Smooth muscle cell (in vitro differentiated cells): ENCODE data around the gene HSBP1L1. TPM values are rescaled to one million over a fixed set of nuclear protein-coding genes. Genes with fewer than 3 reads are reported as not detected.

Experiments
- DNase-seq: peaks from one replicate; lab custom pipeline; 2025; ENCODE audit not compliant: unreplicated experiment; lab: John Stamatoyannopoulos, UW
- H2AFZ ChIP-seq: fragments of 200-600 bp; sonication (generic); 2 replicates; pipeline ENCODE4 v1.6.0; 2016; ENCODE audit warnings: antibody characterized with exemption, low read depth, mild to moderate bottlenecking
- H3F3A ChIP-seq: fragments of 200-600 bp; sonication (generic); 2 replicates; pipeline ENCODE4 v1.6.0; 2017; ENCODE audit warnings: antibody characterized with exemption, low read depth
- H3K27ac ChIP-seq: fragments of 200-600 bp; sonication (generic); 2 replicates; pipeline ENCODE4 v1.5.1; 2016; ENCODE audit warnings: low read depth, mild to moderate bottlenecking
- H3K27me3 ChIP-seq: fragments of 200-600 bp; sonication (generic); 2 replicates; pipeline ENCODE4 v1.6.1; 2016; ENCODE audit warnings: low read depth, mild to moderate bottlenecking
- H3K36me3 ChIP-seq: fragments of 200-600 bp; sonication (generic); 2 replicates; pipeline ENCODE4 v1.5.1; 2016; ENCODE audit warnings: low read depth
- H3K4me1 ChIP-seq: fragments of 200-600 bp; sonication (generic); 2 replicates; pipeline ENCODE4 v1.5.1; 2016; ENCODE audit warnings: low read depth
- H3K4me2 ChIP-seq: fragments of 200-600 bp; sonication (generic); 2 replicates; pipeline ENCODE4 v1.6.0; 2016; ENCODE audit warnings: mild to moderate bottlenecking
- H3K4me3 ChIP-seq: fragments of 200-600 bp; sonication (generic); 2 replicates; pipeline ENCODE4 v1.5.1; 2016; ENCODE audit warnings: mild to moderate bottlenecking
- H3K79me2 ChIP-seq: fragments of 200-600 bp; sonication (generic); 2 replicates; pipeline ENCODE4 v1.6.0; 2016; ENCODE audit warnings: low read depth, mild to moderate bottlenecking
- H3K9ac ChIP-seq: fragments of 200-600 bp; sonication (generic); 2 replicates; pipeline ENCODE4 v1.6.0; 2016; ENCODE audit warnings: low read depth
- H3K9me3 ChIP-seq: fragments of 200-600 bp; sonication (generic); replicated peaks from 2 replicates; pipeline ENCODE4 v1.5.1; 2016; ENCODE audit warnings: low read depth
- H4K20me1 ChIP-seq: fragments of 200-600 bp; sonication (generic); 2 replicates; pipeline ENCODE4 v1.6.0; 2016; ENCODE audit warnings: low read depth
- WGBS: methylation state at CpG from one replicate; pipeline ENCODE4 v1.1.7; 2016; ENCODE audit warnings: low lambda C conversion rate; 5-methylcytosine and 5-hydroxymethylcytosine counted together
- polyA plus RNA-seq: library from polyadenylated mRNA; unstranded; fragments of >200 nt; fragmentation: Nextera tagmentation; extraction: Ambion mirVana; gene quantifications from 2 replicates; pipeline ENCODE4 v1.2.1, GENCODE V29; 2016
- total RNA-seq: library from RNA; depleted of rRNA; stranded (reverse); fragments of >200 nt; gene quantifications from 2 replicates; pipeline ENCODE4 v1.2.3, GENCODE V29; 2014
- TF ChIP-seq, protein P1 (sequence below): fragments of 200-600 bp; sonication (generic); IDR thresholded peaks from 2 replicates; pipeline ENCODE4 v1.5.1; 2017; ENCODE audit warnings: borderline replicate concordance, mild to moderate bottlenecking, antibody characterized with exemption; ENCODE audit not compliant: insufficient read depth, poor library complexity, severe bottlenecking

The HSBP1L1 gene
- total and polyA plus RNA-seq, 2 experiments from 2014 or later: 12.4 to 24.6 TPM

DNA sequence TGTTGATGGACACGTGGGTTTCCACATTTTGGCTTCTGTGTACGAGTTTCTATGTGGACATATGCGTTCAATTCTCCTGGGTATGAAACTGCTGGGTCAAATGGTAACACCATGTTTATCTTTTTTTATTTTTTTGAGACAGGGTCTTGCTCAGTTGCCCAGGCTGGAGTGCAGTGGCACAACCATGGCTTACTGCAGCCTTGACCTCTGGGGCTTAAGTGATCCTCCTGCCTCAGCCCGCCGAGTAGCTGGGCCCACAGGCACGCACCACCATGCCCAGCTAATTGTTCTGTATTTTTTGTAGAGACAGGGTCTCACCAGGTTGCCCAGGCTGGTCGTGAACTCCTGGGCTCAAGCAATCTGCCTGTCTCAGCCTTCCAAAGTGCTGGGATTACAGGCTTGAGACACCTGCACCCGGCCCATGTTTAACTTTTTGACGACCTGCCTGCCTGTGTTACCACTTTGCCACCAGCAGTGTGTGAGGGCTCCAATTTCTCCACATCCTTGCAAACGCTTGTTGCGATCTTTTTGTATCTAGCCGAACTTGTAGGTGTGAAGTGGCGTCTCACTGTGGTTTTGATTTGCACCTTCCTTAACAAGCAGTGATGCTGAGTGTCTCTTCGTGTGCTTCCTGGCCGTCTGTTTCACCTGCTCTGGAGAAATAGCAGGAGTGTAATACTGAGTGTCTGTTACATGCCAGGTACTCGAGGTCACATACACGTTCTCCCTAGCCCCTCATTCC lies 6.9 kb downstream of the HSBP1L1 start:
- Histone ChIP-seq H3K36me3 (no peaks in the 10 kb centered on the region), H4K20me1 (peaks cover 57% of the 10 kb centered on the region), H3K79me2 (peaks cover 28% of the 10 kb centered on the region), H3K9ac (no peak overlapping the region), H3K4me1 (no peaks in the 10 kb centered on the region), H3K27me3 (no peaks in the 10 kb centered on the region), H3K9me3 (no peaks in the 10 kb centered on the region), H2AFZ (no peak overlapping the region), H3K4me2 (no peak overlapping the region), H3F3A (peaks cover 6% of the 10 kb centered on the region), H3K27ac (no peak overlapping the region), H3K4me3 (no peak overlapping the region)
- no peak for DNase-seq
- WGBS: 96% methylated on average over 17 of the region's 17 CpGs
- TF ChIP-seq, protein P1, sequence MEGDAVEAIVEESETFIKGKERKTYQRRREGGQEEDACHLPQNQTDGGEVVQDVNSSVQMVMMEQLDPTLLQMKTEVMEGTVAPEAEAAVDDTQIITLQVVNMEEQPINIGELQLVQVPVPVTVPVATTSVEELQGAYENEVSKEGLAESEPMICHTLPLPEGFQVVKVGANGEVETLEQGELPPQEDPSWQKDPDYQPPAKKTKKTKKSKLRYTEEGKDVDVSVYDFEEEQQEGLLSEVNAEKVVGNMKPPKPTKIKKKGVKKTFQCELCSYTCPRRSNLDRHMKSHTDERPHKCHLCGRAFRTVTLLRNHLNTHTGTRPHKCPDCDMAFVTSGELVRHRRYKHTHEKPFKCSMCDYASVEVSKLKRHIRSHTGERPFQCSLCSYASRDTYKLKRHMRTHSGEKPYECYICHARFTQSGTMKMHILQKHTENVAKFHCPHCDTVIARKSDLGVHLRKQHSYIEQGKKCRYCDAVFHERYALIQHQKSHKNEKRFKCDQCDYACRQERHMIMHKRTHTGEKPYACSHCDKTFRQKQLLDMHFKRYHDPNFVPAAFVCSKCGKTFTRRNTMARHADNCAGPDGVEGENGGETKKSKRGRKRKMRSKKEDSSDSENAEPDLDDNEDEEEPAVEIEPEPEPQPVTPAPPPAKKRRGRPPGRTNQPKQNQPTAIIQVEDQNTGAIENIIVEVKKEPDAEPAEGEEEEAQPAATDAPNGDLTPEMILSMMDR: no peak

DNA sequence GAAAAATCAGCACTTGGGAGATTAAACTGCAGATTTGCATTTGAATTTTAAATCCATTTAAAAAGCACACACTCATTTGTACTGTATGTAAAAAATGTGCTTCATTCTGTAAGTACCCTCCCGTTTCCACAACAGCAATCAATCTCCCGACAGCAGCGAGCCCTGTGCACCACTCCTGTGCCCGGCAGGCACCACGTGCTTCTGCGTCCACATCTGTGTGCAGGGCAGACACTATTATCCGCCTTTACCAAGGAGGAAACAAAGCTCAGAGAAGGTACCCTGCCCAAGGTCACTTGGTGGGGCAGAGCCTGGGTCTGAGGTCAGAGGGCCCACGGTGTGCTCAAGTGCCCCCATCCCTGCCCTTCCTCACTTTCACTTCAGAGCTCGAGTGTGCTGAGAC lies 7.5 kb downstream of the HSBP1L1 start:
- Histone ChIP-seq H3F3A (peaks cover 6% of the 10 kb centered on the region), H4K20me1 (peaks cover 63% of the 10 kb centered on the region), H3K9me3 (no peaks in the 10 kb centered on the region), H3K9ac (no peak overlapping the region), H3K4me2 (no peak overlapping the region), H3K79me2 (peaks cover 32% of the 10 kb centered on the region), H3K27me3 (no peaks in the 10 kb centered on the region), H3K4me3 (no peak overlapping the region), H2AFZ (no peak overlapping the region), H3K4me1 (no peaks in the 10 kb centered on the region), H3K27ac (no peak overlapping the region), H3K36me3 (no peaks in the 10 kb centered on the region)
- WGBS: 96% methylated on average over 9 of the region's 9 CpGs
- TF ChIP-seq, protein P1: no peak
- no peak for DNase-seq

DNA sequence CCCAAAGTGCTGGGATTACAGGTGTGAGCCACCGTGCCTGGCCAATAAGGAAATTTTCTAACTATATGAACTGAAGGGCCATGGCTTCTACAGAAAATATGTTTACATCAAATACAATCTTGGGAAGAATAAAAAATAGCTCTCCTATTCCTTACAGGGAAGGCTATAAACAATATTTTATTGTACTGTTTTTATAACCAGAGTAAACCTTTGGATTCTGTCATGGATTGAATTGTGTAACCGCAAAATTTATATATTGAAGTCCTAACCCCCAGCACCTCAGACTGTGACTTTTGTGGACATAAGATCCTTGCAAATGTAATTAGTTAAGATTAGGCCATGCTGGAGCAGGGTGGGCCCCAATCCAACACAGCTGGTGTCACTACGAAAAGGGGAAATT lies 8.3 kb downstream of the HSBP1L1 start:
- Histone ChIP-seq H3K4me2 (no peak overlapping the region), H3K27ac (no peak overlapping the region), H4K20me1 (peaks cover 71% of the 10 kb centered on the region), H3K4me3 (no peak overlapping the region), H3K9ac (no peak overlapping the region), H3K9me3 (no peaks in the 10 kb centered on the region), H3F3A (peaks cover under 1% of the 10 kb centered on the region), H3K36me3 (no peaks in the 10 kb centered on the region), H3K4me1 (no peaks in the 10 kb centered on the region), H3K27me3 (no peaks in the 10 kb centered on the region), H3K79me2 (peaks cover 40% of the 10 kb centered on the region), H2AFZ (no peak overlapping the region)
- DNase-seq: no peak
- 99% methylated on average over 3 of the region's 3 CpGs for WGBS
- TF ChIP-seq, protein P1: no peak

DNA sequence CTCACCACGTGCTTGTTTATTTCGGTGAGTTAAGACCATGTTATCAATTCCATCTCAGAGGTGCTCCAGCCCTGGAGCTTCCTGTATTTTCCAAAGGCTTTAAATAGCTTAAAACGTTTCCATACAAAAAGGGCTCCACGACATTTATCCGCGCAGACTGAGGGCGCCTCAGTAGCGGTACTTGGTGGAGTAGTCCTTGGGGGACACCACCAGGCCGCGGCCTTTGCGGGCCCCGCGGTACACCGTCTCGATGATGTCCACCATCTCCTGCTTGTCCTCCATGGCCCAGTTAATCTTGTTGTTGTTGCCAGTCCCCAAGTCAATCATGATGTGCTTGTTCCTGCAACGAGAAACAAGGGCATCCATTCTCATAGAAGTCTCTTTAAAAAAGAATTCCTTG lies 9.1 kb downstream of the HSBP1L1 start:
- peaks cover 48% of the 10 kb centered on the region for H3K79me2 ChIP-seq
- H3K4me3 ChIP-seq: no peak overlapping the region
- 96% methylated on average over 16 of the region's 16 CpGs for WGBS
- no peak overlapping the region for H3K9ac ChIP-seq
- no peak overlapping the region for H3K4me2 ChIP-seq
- no peaks in the 10 kb centered on the region for H3F3A ChIP-seq
- H4K20me1 ChIP-seq: peaks cover 79% of the 10 kb centered on the region
- DNase-seq: no peak
- TF ChIP-seq, protein P1: no peak
- H2AFZ ChIP-seq: no peak overlapping the region
- no peaks in the 10 kb centered on the region for H3K36me3 ChIP-seq
- H3K4me1 ChIP-seq: no peaks in the 10 kb centered on the region
- H3K27me3 ChIP-seq: no peaks in the 10 kb centered on the region
- no peaks in the 10 kb centered on the region for H3K9me3 ChIP-seq
- no peak overlapping the region for H3K27ac ChIP-seq
